Measurements from ENCODE around the gene ISCU. TPM values are rescaled to one million over a fixed set of nuclear protein-coding genes. Genes with fewer than 3 reads are reported as not detected.

ISCU gene
- total RNA-seq, 1 donor from 2014 or later, result 63.5 TPM

- H3K27ac Mint-ChIP-seq, result no peak overlapping the region
- DNase-seq (ENCODE audit: low spot score), result no peak
- intact Hi-C loops (cut with micrococcal nuclease), result no loop called here
These were observed 47.3 kb downstream of the ISCU start for GRCh38 chr12:108609537-108610335.

GRCh38 chr12:108610336-108610815, 48.0 kb downstream of the ISCU start:
- Mint-ChIP-seq H3K36me3 (ENCODE audit: low read depth) (peaks cover 4% of the 10 kb centered on the region), H3K4me3 (ENCODE audit: low read depth) (no peak overlapping the region), H3K9me3 (peaks cover 7% of the 10 kb centered on the region), H3K27ac (no peak overlapping the region), H3K4me1 (ENCODE audit: low read depth) (peaks cover 10% of the 10 kb centered on the region), H3K27me3 (ENCODE audit: low read depth) (peaks cover 10% of the 10 kb centered on the region)
- DNase-seq (ENCODE audit: low spot score), result no peak
- intact Hi-C loops (cut with micrococcal nuclease), result no loop called here

More at GRCh38 chr12:108609537-108610335, 47.3 kb downstream of the ISCU start:
- Mint-ChIP-seq H3K27me3 (ENCODE audit: low read depth) (peaks cover 14% of the 10 kb centered on the region), H3K4me3 (ENCODE audit: low read depth) (no peak overlapping the region), H3K4me1 (ENCODE audit: low read depth) (peaks cover 10% of the 10 kb centered on the region), H3K9me3 (peaks cover 8% of the 10 kb centered on the region), H3K36me3 (ENCODE audit: low read depth) (no peaks in the 10 kb centered on the region)

- Mint-ChIP-seq H3K27me3 (ENCODE audit: low read depth) (peaks cover 10% of the 10 kb centered on the region), H3K4me1 (ENCODE audit: low read depth) (peaks cover 10% of the 10 kb centered on the region), H3K9me3 (peaks cover 4% of the 10 kb centered on the region), H3K4me3 (ENCODE audit: low read depth) (no peak overlapping the region), H3K27ac (no peak overlapping the region), H3K36me3 (ENCODE audit: low read depth) (peaks cover 11% of the 10 kb centered on the region)
- intact Hi-C loops (cut with micrococcal nuclease), result no loop called here
- no peak for DNase-seq (ENCODE audit: low spot score)
These were observed 48.6 kb downstream of the ISCU start for GRCh38 chr12:108610856-108611605.

- peaks cover 10% of the 10 kb centered on the region for H3K27me3 Mint-ChIP-seq (ENCODE audit: low read depth)
- peaks cover 12% of the 10 kb centered on the region for H3K9me3 Mint-ChIP-seq
- no peak overlapping the region for H3K27ac Mint-ChIP-seq
- H3K36me3 Mint-ChIP-seq (ENCODE audit: low read depth), result peaks cover 20% of the 10 kb centered on the region
- peak; percentile 28 for DNase-seq (ENCODE audit: low spot score)
- peaks cover 18% of the 10 kb centered on the region for H3K4me1 Mint-ChIP-seq (ENCODE audit: low read depth)
- intact Hi-C loops (cut with micrococcal nuclease), result no loop called here
- no peak overlapping the region for H3K4me3 Mint-ChIP-seq (ENCODE audit: low read depth)
These were observed 49.6 kb downstream of the ISCU start for GRCh38 chr12:108611884-108612415.

GRCh38 chr12:108612788-108613282, 50.4 kb downstream of the ISCU start:
- Mint-ChIP-seq H3K27ac (no peak overlapping the region), H3K4me3 (ENCODE audit: low read depth) (no peak overlapping the region), H3K9me3 (peaks cover 12% of the 10 kb centered on the region), H3K27me3 (ENCODE audit: low read depth) (peaks cover 8% of the 10 kb centered on the region), H3K36me3 (ENCODE audit: low read depth) (peaks cover 22% of the 10 kb centered on the region), H3K4me1 (ENCODE audit: low read depth) (peaks cover 25% of the 10 kb centered on the region)
- intact Hi-C loops (cut with micrococcal nuclease), result no loop called here
- no peak for DNase-seq (ENCODE audit: low spot score)

- intact Hi-C loops (cut with micrococcal nuclease), result no loop called here
- H3K27ac Mint-ChIP-seq, result no peak overlapping the region
- H3K36me3 Mint-ChIP-seq (ENCODE audit: low read depth), result peaks cover 22% of the 10 kb centered on the region
- no peak overlapping the region for H3K4me3 Mint-ChIP-seq (ENCODE audit: low read depth)
- H3K27me3 Mint-ChIP-seq (ENCODE audit: low read depth), result peaks cover 7% of the 10 kb centered on the region
- peaks cover 32% of the 10 kb centered on the region for H3K4me1 Mint-ChIP-seq (ENCODE audit: low read depth)
- H3K9me3 Mint-ChIP-seq, result peaks cover 12% of the 10 kb centered on the region
- DNase-seq (ENCODE audit: low spot score), result no peak
These were observed 51.2 kb downstream of the ISCU start for GRCh38 chr12:108613548-108613947.

- H3K27ac Mint-ChIP-seq, result no peak overlapping the region
These were observed 51.6 kb downstream of the ISCU start for GRCh38 chr12:108614041-108614440.

GRCh38 chr12:108614639-108615038, 52.2 kb downstream of the ISCU start:
- H3K27ac Mint-ChIP-seq, result no peak overlapping the region

More at GRCh38 chr12:108614041-108614440, 51.6 kb downstream of the ISCU start:
- Mint-ChIP-seq H3K4me1 (ENCODE audit: low read depth) (peaks cover 34% of the 10 kb centered on the region), H3K27me3 (ENCODE audit: low read depth) (peaks cover 7% of the 10 kb centered on the region), H3K4me3 (ENCODE audit: low read depth) (no peak overlapping the region), H3K36me3 (ENCODE audit: low read depth) (peaks cover 23% of the 10 kb centered on the region), H3K9me3 (peaks cover 12% of the 10 kb centered on the region)
- intact Hi-C loops (cut with micrococcal nuclease), result no loop called here
- no peak for DNase-seq (ENCODE audit: low spot score)

GRCh38 chr12:108615918-108616317, 53.5 kb downstream of the ISCU start:
- Mint-ChIP-seq H3K9me3 (peaks cover 12% of the 10 kb centered on the region), H3K36me3 (ENCODE audit: low read depth) (peaks cover 34% of the 10 kb centered on the region), H3K4me3 (ENCODE audit: low read depth) (no peak overlapping the region), H3K27ac (peak overlapping the region; percentile 90), H3K4me1 (ENCODE audit: low read depth) (peaks cover 34% of the 10 kb centered on the region), H3K27me3 (ENCODE audit: low read depth) (peaks cover 3% of the 10 kb centered on the region)
- intact Hi-C loops (cut with micrococcal nuclease), result no loop called here
- DNase-seq (ENCODE audit: low spot score), result no peak

More at GRCh38 chr12:108614639-108615038, 52.2 kb downstream of the ISCU start:
- Mint-ChIP-seq H3K9me3 (peaks cover 12% of the 10 kb centered on the region), H3K27me3 (ENCODE audit: low read depth) (peaks cover 7% of the 10 kb centered on the region), H3K36me3 (ENCODE audit: low read depth) (peaks cover 29% of the 10 kb centered on the region), H3K4me1 (ENCODE audit: low read depth) (peaks cover 34% of the 10 kb centered on the region), H3K4me3 (ENCODE audit: low read depth) (no peak overlapping the region)
- intact Hi-C loops (cut with micrococcal nuclease), result no loop called here
- no peak for DNase-seq (ENCODE audit: low spot score)

GRCh38 chr12:108616359-108616758, 54.0 kb downstream of the ISCU start:
- peaks cover 34% of the 10 kb centered on the region for H3K4me1 Mint-ChIP-seq (ENCODE audit: low read depth)
- H3K9me3 Mint-ChIP-seq, result peaks cover 12% of the 10 kb centered on the region
- peaks cover 3% of the 10 kb centered on the region for H3K27me3 Mint-ChIP-seq (ENCODE audit: low read depth)
- peak overlapping the region; percentile 90 for H3K27ac Mint-ChIP-seq
- DNase-seq (ENCODE audit: low spot score), result no peak
- intact Hi-C loops (cut with micrococcal nuclease), result no loop called here
- H3K36me3 Mint-ChIP-seq (ENCODE audit: low read depth), result peaks cover 38% of the 10 kb centered on the region
- H3K4me3 Mint-ChIP-seq (ENCODE audit: low read depth), result peak overlapping the region; percentile 4

- H3K9me3 Mint-ChIP-seq, result peaks cover 12% of the 10 kb centered on the region
- no peaks in the 10 kb centered on the region for H3K27me3 Mint-ChIP-seq (ENCODE audit: low read depth)
- peak overlapping the region; percentile 4 for H3K4me3 Mint-ChIP-seq (ENCODE audit: low read depth)
- intact Hi-C loops (cut with micrococcal nuclease), result loop anchor here (1.0 kb wide), 2 partner anchors 18 to 48 kb away; no protein-coding TSS in a partner anchor
- H3K36me3 Mint-ChIP-seq (ENCODE audit: low read depth), result peaks cover 46% of the 10 kb centered on the region
- DNase-seq (ENCODE audit: low spot score), result peak; percentile 41
- H3K4me1 Mint-ChIP-seq (ENCODE audit: low read depth), result peaks cover 26% of the 10 kb centered on the region
- peak overlapping the region; percentile 90 for H3K27ac Mint-ChIP-seq
These were observed 54.8 kb downstream of the ISCU start for GRCh38 chr12:108616941-108617858.

Data from activated T-helper 2 cell treated with anti-CD3 and anti-CD28 coated beads, Interferon-gamma antibody, Interleukin-2, Interleukin-4, amounts not matched to agents 10 μg/mL and 5 μg/mL and 100 μg/mL, durations not matched to agents 14 hours and 24 hours and 36 hours (primary cell).